Gastrocnemius medialis (tissue), 4 donors: ENCODE data around the gene CLEC18A. TPM values are rescaled to one million over a fixed set of nuclear protein-coding genes. Genes with fewer than 3 reads are reported as not detected.

Experiments used
- ATAC-seq, 2 donors: fragments of 150-250 bp; one replicate each; pipeline ENCODE4 v1.9.1; 2016
- DNase-seq, 2 donors: peaks; one replicate each; pipeline ENCODE4 v3.0.0-alpha.2; 2019
- H3K27ac ChIP-seq, 4 donors: fragments of 200-600 bp; sonication (generic); 1 replicate in 1 of 4; 2 replicates in 3 of 4; pipeline ENCODE4 v1.5.1; 2016 to 2018; ENCODE audit warnings: mild to moderate bottlenecking in 2 of 4, moderate library complexity in 1 of 4
- H3K27me3 ChIP-seq, 3 donors: fragments of 200-600 bp; sonication (generic) in 2 of 3; 1 replicate in 1 of 3; 2 replicates in 2 of 3; pipeline versions ENCODE4 v1.5.1 to v1.6.0; 2016 to 2019; ENCODE audit warnings: mild to moderate bottlenecking in 1 of 3, moderate library complexity in 1 of 3
- H3K36me3 ChIP-seq, 2 donors: fragments of 200-600 bp; sonication (generic) in 1 of 2; one replicate each; pipeline ENCODE4 v1.5.1; 2017 to 2018
- H3K4me1 ChIP-seq, 2 donors: fragments of 200-600 bp; sonication (generic) in 1 of 2; one replicate each; pipeline ENCODE4 v1.5.1; 2016 to 2017; ENCODE audit warnings: mild to moderate bottlenecking in 2 of 2
- H3K4me3 ChIP-seq, 4 donors: fragments of 200-600 bp; sonication (generic) in 3 of 4; 1 replicate in 1 of 4; 2 replicates in 3 of 4; pipeline ENCODE4 v1.5.1; 2016 to 2019; ENCODE audit warnings: mild to moderate bottlenecking in 2 of 4
- H3K9me3 ChIP-seq, 3 donors: fragments of 200-600 bp; sonication (generic) in 2 of 3; 1 replicate in 1 of 3; 2 replicates in 2 of 3; pipeline ENCODE4 v1.5.1; 2016 to 2019
- POLR2A ChIP-seq, 2 donors: fragments of 450-650 bp; IDR thresholded peaks; one replicate each; pipeline ENCODE4 v1.6.1; 2017; ENCODE audit warnings: antibody characterized with exemption in 2 of 2, mild to moderate bottlenecking in 2 of 2, moderate library complexity in 2 of 2
- in situ Hi-C, 4 donors: fragments of 200-750 bp; cut with MboI; loops; one replicate each; pipeline versions ENCODE4 v1.15.0 to v1.8.0; 2017; ENCODE audit warnings: low sequenced_read_pairs in 4 of 4
- intact Hi-C: fragments of 100-400 bp; cut with DNase I; formaldehyde crosslinking; loops from one replicate; pipeline ENCODE4 v1.15.1; 2023; ENCODE audit warnings: low total_unique reads
- total RNA-seq, 4 donors: library from RNA; depleted of rRNA; stranded (reverse); fragments of >200 nt; gene quantifications; one replicate each; pipeline versions ENCODE4 v1.1.0 to v1.2.3, GENCODE V29; 2016
- TF ChIP-seq, protein P1 (sequence below), 5 experiments: fragments of 450-650 bp in 3 of 5; fragments of 200-600 bp in 2 of 5; sonication (generic) in 2 of 5; IDR thresholded peaks in 4 of 5; conservative IDR thresholded peaks in 1 of 5; 1 replicate in 4 of 5; 2 replicates in 1 of 5; pipeline ENCODE4 v1.5.1; 2016 to 2019; ENCODE audit warnings: antibody characterized with exemption in 5 of 5, mild to moderate bottlenecking in 3 of 5, moderate library complexity in 3 of 5

The CLEC18A gene
- total RNA-seq, 4 donors from 2014 or later, result 0.71 TPM; not detected in 3

DNA sequence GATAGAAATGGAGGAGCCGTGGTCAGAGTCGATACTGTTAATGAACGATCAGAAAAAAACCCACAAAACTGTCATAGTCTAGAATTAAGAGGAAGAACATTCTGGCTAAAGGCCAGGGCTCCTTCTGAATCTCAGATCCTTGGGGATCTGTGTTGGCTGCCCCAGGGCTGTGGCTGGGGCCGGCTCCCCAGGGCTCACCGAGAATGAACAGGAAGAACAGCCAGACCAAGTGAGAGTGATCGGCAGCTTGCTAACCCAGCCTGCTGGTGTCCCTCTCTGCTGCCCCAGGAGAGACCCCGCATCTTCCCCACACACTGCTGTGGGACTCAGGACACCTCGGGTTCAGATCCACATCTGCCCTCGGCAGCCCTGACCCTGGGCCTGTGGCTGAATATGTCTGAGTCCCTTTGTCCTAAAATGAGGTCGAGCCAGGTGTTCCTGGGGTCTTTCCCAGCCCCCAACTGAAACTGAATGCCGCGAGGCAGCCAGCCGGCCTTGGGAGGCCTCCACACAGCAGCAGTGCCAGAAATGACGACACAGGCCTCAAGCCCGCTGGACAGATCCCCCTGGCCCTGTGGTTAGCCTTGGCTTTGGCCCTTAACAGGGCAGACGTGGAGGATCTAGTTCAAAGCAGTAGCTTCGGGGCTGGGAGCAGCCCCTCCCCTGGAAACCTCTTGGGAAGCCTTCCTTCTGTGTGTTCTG, 23.9 kb upstream of the CLEC18A start:
- Histone ChIP-seq H3K36me3 (peaks cover 0 to 15% of the 10 kb centered on the region in 2 donors), H3K4me3 (peak overlapping the region in 3 of 4 donors; percentile 8 to 19 (median 10)), H3K4me1 (peaks cover 4 to 17% of the 10 kb centered on the region in 2 donors), H3K9me3 (no peaks in the 10 kb centered on the region), H3K27ac (peak overlapping the region; percentile 70 to 82 (median 72)), H3K27me3 (no peaks in the 10 kb centered on the region)
- intact Hi-C loops (loop anchor here (10.0 kb wide), 1 partner anchor 62 kb away; no protein-coding TSS in a partner anchor), in situ Hi-C loops (loop anchor here in 1 of 4 donors (5.0 kb wide), 1 partner anchor 130 kb away; no protein-coding TSS in a partner anchor)
- ATAC-seq, result peak; percentile 49 to 55
- peak; percentile 35 to 70 for DNase-seq
- TF ChIP-seq, protein P1, sequence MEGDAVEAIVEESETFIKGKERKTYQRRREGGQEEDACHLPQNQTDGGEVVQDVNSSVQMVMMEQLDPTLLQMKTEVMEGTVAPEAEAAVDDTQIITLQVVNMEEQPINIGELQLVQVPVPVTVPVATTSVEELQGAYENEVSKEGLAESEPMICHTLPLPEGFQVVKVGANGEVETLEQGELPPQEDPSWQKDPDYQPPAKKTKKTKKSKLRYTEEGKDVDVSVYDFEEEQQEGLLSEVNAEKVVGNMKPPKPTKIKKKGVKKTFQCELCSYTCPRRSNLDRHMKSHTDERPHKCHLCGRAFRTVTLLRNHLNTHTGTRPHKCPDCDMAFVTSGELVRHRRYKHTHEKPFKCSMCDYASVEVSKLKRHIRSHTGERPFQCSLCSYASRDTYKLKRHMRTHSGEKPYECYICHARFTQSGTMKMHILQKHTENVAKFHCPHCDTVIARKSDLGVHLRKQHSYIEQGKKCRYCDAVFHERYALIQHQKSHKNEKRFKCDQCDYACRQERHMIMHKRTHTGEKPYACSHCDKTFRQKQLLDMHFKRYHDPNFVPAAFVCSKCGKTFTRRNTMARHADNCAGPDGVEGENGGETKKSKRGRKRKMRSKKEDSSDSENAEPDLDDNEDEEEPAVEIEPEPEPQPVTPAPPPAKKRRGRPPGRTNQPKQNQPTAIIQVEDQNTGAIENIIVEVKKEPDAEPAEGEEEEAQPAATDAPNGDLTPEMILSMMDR (IDR thresholded peaks at IDR 0.05 in 4 of 5, conservative IDR thresholded peaks at IDR 0.05 in 1 of 5), result no peak
- no peak for TF ChIP-seq POLR2A (IDR thresholded peaks at IDR 0.05)

DNA sequence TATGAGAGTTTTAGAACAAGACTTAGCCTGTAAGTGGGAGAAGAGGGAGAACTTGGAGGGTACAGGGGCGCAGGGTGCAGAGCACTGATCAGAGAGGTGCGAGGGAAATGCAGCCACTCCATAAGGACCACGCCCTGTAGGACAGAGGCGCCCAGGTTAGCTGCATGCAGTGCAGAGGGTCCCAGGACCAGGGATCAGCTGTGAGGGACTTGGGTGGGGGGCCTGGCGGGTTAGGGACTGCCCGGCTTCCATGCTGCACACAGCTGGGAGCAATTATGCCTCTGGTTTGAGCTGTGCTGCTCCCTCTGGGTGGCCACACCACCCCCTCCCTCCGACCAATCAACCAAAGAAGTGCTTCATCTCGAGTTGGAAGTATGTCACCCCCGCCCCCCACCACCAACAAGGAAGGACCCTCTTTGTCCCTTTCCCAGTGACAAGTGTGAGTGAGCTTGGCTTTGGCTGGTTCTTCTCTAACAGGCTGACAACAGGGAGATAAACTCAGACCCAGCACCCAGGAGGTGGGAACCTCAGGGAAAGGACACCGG, 22.2 kb upstream of the CLEC18A start:
- H3K9me3 ChIP-seq, result no peaks in the 10 kb centered on the region
- H3K27me3 ChIP-seq, result no peaks in the 10 kb centered on the region
- in situ Hi-C loops (loop anchor here in 1 of 4 donors (5.0 kb wide), 1 partner anchor 132 kb away; no protein-coding TSS in a partner anchor), intact Hi-C loops (loop anchor here (10.0 kb wide), 1 partner anchor 64 kb away; no protein-coding TSS in a partner anchor)
- peak overlapping the region in 2 of 4 donors; percentile 70 to 82 for H3K27ac ChIP-seq
- peaks cover 4 to 17% of the 10 kb centered on the region in 2 donors for H3K4me1 ChIP-seq
- peaks cover 0 to 30% of the 10 kb centered on the region in 2 donors for H3K36me3 ChIP-seq
- no peak overlapping the region for H3K4me3 ChIP-seq
- no peak for TF ChIP-seq POLR2A (IDR thresholded peaks at IDR 0.05)
- TF ChIP-seq, protein P1 (IDR thresholded peaks at IDR 0.05 in 4 of 5, conservative IDR thresholded peaks at IDR 0.05 in 1 of 5), result no peak
- ATAC-seq, result no peak
- DNase-seq, result no peak

DNA sequence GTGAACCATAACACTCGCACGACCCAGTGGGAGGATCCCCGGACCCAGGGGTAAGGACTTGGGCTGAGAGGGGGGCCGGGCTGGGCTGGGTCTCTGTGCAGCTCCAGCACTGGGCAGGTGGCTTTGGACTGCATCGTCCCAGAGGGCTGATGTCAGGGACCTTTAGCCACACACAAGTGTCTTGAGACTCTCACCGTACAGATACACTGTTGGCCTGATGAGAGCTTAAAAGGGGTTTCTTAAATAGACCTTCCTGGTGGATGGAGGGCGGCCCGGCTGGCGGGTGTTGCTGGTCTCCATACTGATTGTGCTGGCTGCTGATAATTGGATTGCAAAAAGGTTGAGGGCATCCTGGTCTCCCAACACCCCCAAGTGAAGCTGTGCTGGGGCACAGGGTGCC, 21.7 kb upstream of the CLEC18A start:
- H3K36me3 ChIP-seq, result peaks cover 0 to 36% of the 10 kb centered on the region in 2 donors
- in situ Hi-C loops (loop anchor here in 1 of 4 donors (5.0 kb wide), 1 partner anchor 132 kb away; no protein-coding TSS in a partner anchor), intact Hi-C loops (loop anchor here (10.0 kb wide), 1 partner anchor 65 kb away; no protein-coding TSS in a partner anchor)
- no peaks in the 10 kb centered on the region for H3K27me3 ChIP-seq
- H3K9me3 ChIP-seq, result no peaks in the 10 kb centered on the region
- H3K27ac ChIP-seq, result peak overlapping the region in 2 of 4 donors; percentile 70 to 82
- TF ChIP-seq, protein P1 (IDR thresholded peaks at IDR 0.05 in 4 of 5, conservative IDR thresholded peaks at IDR 0.05 in 1 of 5), result no peak
- TF ChIP-seq POLR2A (IDR thresholded peaks at IDR 0.05), result no peak
- ATAC-seq (no peak), DNase-seq (no peak)
- no peak overlapping the region for H3K4me3 ChIP-seq
- H3K4me1 ChIP-seq, result peaks cover 4 to 17% of the 10 kb centered on the region in 2 donors

DNA sequence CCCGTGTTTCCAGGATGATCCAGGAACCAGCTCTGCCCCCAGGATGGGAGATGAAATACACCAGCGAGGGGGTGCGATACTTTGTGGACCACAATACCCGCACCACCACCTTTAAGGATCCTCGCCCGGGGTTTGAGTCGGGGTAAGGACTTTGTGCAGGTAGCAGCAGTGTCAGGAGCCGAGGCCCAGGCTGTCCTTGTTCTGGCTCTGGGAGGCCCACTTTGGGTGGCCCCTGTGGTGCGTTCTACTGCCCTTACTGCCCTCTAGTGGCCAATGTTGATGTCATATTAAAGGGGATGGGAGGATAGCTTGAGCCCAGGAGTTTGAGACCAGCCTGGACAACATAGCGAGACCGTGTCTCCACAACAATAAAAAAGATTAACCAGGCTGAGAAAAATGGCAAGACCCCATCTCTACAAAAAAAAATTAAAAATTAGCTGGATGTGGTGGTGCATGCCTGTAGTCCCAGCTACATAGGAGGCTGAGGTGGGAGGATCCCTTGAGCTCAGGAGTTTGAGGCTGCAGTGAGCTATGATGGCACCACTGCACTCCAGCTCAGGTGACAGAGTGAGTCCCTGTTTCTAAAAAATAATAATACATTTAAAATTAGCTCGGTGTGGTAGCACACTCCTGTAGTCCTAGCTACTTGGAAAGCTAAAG, 20.9 kb upstream of the CLEC18A start:
- no peak for TF ChIP-seq POLR2A (IDR thresholded peaks at IDR 0.05)
- TF ChIP-seq, protein P1 (IDR thresholded peaks at IDR 0.05 in 4 of 5, conservative IDR thresholded peaks at IDR 0.05 in 1 of 5), result peak; percentile 67 to 78 (median 77)
- intact Hi-C loops (loop anchor here (1.0 kb wide), 1 partner anchor 134 kb away; no protein-coding TSS in a partner anchor), in situ Hi-C loops (loop anchor here in 3 of 4 donors (5.0 to 10.0 kb wide), 3 partner anchors 128 to 138 kb away; no protein-coding TSS in a partner anchor)
- H3K27me3 ChIP-seq, result no peaks in the 10 kb centered on the region
- no peak for DNase-seq
- H3K36me3 ChIP-seq, result peaks cover 0 to 42% of the 10 kb centered on the region in 2 donors
- peak; percentile 53 to 77 for ATAC-seq
- no peak overlapping the region for H3K4me3 ChIP-seq
- H3K9me3 ChIP-seq, result no peaks in the 10 kb centered on the region
- peak overlapping the region in 1 of 4 donors; percentile 70 for H3K27ac ChIP-seq
- H3K4me1 ChIP-seq, result peaks cover 4 to 17% of the 10 kb centered on the region in 2 donors
